Middle frontal gyrus (tissue), 1 donor: ENCODE results near the gene NDUFS2.
"Not testable (repeated sequence)": the region's sequence is repeated elsewhere in the genome, so short reads cannot be mapped to it uniquely, and the experiment has no call there.

Source experiments
- DNase-seq: peaks from one replicate; pipeline ENCODE4 v3.0.0-alpha.2; 2015; ENCODE audit warnings: low spot score; ENCODE audit errors: extremely low spot score

NDUFS2 gene

DNA sequence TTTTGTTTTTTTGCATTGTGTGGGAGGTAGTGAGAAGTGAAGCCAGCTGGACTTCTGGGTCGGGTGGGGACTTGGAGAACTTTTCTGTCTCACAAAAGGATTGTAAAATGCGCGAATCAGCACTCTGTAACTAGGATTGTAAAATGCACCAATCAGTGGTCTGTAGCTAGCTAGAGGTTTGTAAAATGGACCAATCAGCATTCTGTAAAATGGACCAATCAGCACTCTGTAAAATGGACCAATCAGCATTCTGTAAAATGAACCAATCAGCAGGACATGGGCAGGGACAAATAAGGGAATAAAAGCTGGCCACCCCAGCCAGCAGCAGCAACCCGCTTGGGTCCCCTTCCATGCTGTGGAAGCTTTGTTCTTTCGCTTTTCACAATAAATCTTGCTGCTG lies 47.9 kb downstream of the NDUFS2 start:
- DNase-seq, result not testable (repeated sequence)

- no peak for DNase-seq
Measured at GRCh38 chr1:161250829-161251228, 48.7 kb downstream of the NDUFS2 start.

DNA sequence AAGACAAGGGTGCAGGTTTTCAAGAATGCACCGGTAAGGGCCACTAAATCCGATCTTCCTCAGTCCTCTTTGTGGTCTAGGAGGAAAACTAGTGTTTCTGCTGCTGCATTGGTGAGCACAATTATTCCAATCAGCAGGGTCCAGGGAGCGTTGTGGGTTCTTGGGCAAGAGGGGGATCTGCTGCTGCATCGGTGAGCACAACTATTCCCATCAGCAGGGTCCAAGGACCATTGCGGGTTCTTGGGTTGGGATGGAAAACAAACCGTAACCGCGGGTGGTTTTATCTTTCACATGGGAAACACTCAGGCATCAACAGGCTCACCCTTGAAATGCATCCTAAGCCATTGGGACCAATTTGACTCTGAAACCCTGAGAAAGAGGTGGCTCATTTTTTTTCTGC lies 49.4 kb downstream of the NDUFS2 start:
- DNase-seq, result no peak

GRCh38 chr1:161255302-161255701 lies 53.1 kb downstream of the NDUFS2 start:
- DNase-seq, result not testable (repeated sequence)

DNA sequence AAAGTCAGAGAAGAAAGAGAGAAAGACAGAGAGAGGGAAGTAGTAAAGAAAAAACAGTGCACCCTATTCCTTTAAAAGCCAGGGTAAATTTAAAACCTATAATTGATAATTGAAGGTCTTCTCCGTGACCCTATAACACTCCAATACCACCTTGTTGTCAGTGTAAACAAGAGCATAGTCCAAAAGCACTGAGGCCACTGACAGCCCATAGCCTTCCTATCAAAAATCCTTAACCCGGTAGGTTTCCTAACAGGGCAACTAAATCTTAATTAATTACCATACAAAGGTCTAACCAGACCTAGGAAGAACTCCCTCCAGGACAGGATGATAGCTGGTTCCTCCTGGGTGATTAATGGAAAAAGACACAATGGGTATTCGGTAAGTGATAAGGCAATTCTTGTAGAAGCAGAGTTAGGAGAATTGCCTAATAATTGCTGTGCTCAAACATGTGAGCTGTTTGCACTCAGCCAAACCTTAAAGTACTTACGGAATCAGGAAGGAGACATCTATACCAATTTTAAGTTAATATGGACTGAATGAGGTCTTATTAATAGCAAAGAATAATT lies 53.9 kb downstream of the NDUFS2 start:
- not testable (repeated sequence) for DNase-seq

DNA sequence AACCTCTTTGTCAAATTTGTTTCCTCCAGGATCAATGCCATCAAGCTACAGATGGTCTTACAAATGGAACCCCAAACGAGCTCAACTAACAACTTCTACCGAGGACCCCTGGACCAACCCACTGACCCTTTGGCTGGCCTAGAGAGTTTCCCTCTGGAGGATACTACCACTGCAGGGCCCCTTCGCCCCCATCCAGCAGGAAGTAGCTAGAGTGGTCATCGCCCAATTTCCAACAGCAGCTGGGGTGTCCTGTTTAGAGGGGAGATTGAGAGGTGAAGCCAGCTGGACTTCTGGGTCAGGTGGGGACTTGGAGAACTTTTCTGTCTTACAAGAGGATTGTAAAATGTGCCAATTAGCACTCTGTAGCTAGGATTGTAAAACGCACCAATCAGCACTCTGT lies 54.9 kb downstream of the NDUFS2 start:
- not testable (repeated sequence) for DNase-seq

GRCh38 chr1:161258439-161259344 lies 56.5 kb downstream of the NDUFS2 start, which contains the start of gene PCP4L1:
PCP4L1 (plus strand) TSS chr1:161258745; CDS start chr1:161258975, 230 bp downstream.
- DNase-seq, result no peak

DNA sequence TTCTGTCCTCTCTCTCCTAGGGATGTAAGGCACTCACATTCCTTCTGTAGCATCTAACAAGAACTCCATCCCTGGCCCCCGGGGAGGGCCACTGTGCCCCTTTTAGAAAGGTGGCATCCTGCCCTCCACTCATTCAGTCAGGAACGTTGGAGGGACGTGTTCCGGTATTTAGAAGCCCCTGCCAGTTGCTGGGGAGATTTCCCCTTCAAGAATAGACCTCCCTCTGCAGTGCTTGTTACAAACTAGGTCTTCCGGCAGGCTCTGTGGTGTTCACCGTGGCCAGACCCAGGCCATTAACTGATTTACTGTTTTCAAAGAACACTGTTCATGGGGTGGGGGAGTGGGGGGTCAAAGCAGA lies 57.2 kb downstream of the NDUFS2 start:
- no peak for DNase-seq

GRCh38 chr1:161259765-161260164 lies 57.6 kb downstream of the NDUFS2 start:
- no peak for DNase-seq

- no peak for DNase-seq
Measured at GRCh38 chr1:161260376-161261260, 58.5 kb downstream of the NDUFS2 start.

GRCh38 chr1:161261261-161262235 lies 59.4 kb downstream of the NDUFS2 start:
- no peak for DNase-seq
